Gastrocnemius medialis (tissue), 4 donors: ENCODE results near the gene RPS6KA4. TPM values are rescaled to one million over a fixed set of nuclear protein-coding genes. Genes with fewer than 3 reads are reported as not detected.

Experiments
- ATAC-seq, 2 donors: fragments of 150-250 bp; one replicate each; pipeline ENCODE4 v1.9.1; 2016
- DNase-seq, 2 donors: peaks; one replicate each; pipeline ENCODE4 v3.0.0-alpha.2; 2019
- H3K27ac ChIP-seq, 4 donors: fragments of 200-600 bp; sonication (generic); 1 replicate in 1 of 4; 2 replicates in 3 of 4; pipeline ENCODE4 v1.5.1; 2016 to 2018; ENCODE audit warnings: mild to moderate bottlenecking in 2 of 4, moderate library complexity in 1 of 4
- H3K27me3 ChIP-seq, 3 donors: fragments of 200-600 bp; sonication (generic) in 2 of 3; 1 replicate in 1 of 3; 2 replicates in 2 of 3; pipeline versions ENCODE4 v1.5.1 to v1.6.0; 2016 to 2019; ENCODE audit warnings: mild to moderate bottlenecking in 1 of 3, moderate library complexity in 1 of 3
- H3K36me3 ChIP-seq, 2 donors: fragments of 200-600 bp; sonication (generic) in 1 of 2; one replicate each; pipeline ENCODE4 v1.5.1; 2017 to 2018
- H3K4me1 ChIP-seq, 2 donors: fragments of 200-600 bp; sonication (generic) in 1 of 2; one replicate each; pipeline ENCODE4 v1.5.1; 2016 to 2017; ENCODE audit warnings: mild to moderate bottlenecking in 2 of 2
- H3K4me3 ChIP-seq, 4 donors: fragments of 200-600 bp; sonication (generic) in 3 of 4; 1 replicate in 1 of 4; 2 replicates in 3 of 4; pipeline ENCODE4 v1.5.1; 2016 to 2019; ENCODE audit warnings: mild to moderate bottlenecking in 2 of 4
- H3K9me3 ChIP-seq, 3 donors: fragments of 200-600 bp; sonication (generic) in 2 of 3; 1 replicate in 1 of 3; 2 replicates in 2 of 3; pipeline ENCODE4 v1.5.1; 2016 to 2019
- POLR2A ChIP-seq, 2 donors: fragments of 450-650 bp; IDR thresholded peaks; one replicate each; pipeline ENCODE4 v1.6.1; 2017; ENCODE audit warnings: antibody characterized with exemption in 2 of 2, mild to moderate bottlenecking in 2 of 2, moderate library complexity in 2 of 2
- in situ Hi-C, 4 donors: fragments of 200-750 bp; cut with MboI; loops; one replicate each; pipeline versions ENCODE4 v1.15.0 to v1.8.0; 2017; ENCODE audit warnings: low sequenced_read_pairs in 4 of 4
- intact Hi-C: fragments of 100-400 bp; cut with DNase I; formaldehyde crosslinking; loops from one replicate; pipeline ENCODE4 v1.15.1; 2023; ENCODE audit warnings: low total_unique reads
- total RNA-seq, 4 donors: library from RNA; depleted of rRNA; stranded (reverse); fragments of >200 nt; gene quantifications; one replicate each; pipeline versions ENCODE4 v1.1.0 to v1.2.3, GENCODE V29; 2016
- TF ChIP-seq, protein P1 (sequence below), 5 experiments: fragments of 450-650 bp in 3 of 5; fragments of 200-600 bp in 2 of 5; sonication (generic) in 2 of 5; IDR thresholded peaks in 4 of 5; conservative IDR thresholded peaks in 1 of 5; 1 replicate in 4 of 5; 2 replicates in 1 of 5; pipeline ENCODE4 v1.5.1; 2016 to 2019; ENCODE audit warnings: antibody characterized with exemption in 5 of 5, mild to moderate bottlenecking in 3 of 5, moderate library complexity in 3 of 5

The RPS6KA4 gene
- total RNA-seq, 4 donors from 2014 or later, result 16.6 to 27.0 (median 17.2) TPM

DNA sequence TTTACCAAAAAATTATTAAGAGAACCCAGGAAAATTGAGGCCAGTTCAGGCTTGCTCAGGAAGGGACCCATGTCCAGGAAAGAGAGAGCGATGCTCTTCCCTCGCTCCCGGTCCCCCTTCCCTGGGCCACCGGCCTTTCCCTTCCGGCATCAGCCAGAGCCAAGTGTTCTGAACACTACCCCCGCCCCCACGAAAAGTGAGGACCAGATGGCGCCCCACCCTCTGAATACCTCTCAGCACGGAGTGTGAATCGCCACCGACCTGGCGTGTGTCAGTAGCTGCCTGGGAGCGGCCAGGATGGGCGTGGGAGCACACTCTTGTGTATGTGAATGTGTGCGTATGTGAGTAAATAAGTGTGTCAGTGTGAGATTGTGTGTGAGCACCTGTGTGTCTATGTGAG is 20.2 kb downstream of the RPS6KA4 start:
- no peak overlapping the region for H3K4me3 ChIP-seq
- ATAC-seq (no peak), DNase-seq (no peak)
- intact Hi-C loops, result no loop called here
- H3K4me1 ChIP-seq, result peaks cover 4 to 11% of the 10 kb centered on the region in 2 donors
- no peaks in the 10 kb centered on the region for H3K27me3 ChIP-seq
- no peak for TF ChIP-seq POLR2A (IDR thresholded peaks at IDR 0.05)
- TF ChIP-seq, protein P1, sequence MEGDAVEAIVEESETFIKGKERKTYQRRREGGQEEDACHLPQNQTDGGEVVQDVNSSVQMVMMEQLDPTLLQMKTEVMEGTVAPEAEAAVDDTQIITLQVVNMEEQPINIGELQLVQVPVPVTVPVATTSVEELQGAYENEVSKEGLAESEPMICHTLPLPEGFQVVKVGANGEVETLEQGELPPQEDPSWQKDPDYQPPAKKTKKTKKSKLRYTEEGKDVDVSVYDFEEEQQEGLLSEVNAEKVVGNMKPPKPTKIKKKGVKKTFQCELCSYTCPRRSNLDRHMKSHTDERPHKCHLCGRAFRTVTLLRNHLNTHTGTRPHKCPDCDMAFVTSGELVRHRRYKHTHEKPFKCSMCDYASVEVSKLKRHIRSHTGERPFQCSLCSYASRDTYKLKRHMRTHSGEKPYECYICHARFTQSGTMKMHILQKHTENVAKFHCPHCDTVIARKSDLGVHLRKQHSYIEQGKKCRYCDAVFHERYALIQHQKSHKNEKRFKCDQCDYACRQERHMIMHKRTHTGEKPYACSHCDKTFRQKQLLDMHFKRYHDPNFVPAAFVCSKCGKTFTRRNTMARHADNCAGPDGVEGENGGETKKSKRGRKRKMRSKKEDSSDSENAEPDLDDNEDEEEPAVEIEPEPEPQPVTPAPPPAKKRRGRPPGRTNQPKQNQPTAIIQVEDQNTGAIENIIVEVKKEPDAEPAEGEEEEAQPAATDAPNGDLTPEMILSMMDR (IDR thresholded peaks at IDR 0.05 in 4 of 5, conservative IDR thresholded peaks at IDR 0.05 in 1 of 5), result no peak
- in situ Hi-C loops, result no loop called here
- H3K27ac ChIP-seq, result no peak overlapping the region
- no peaks in the 10 kb centered on the region for H3K9me3 ChIP-seq
- no peaks in the 10 kb centered on the region for H3K36me3 ChIP-seq

DNA sequence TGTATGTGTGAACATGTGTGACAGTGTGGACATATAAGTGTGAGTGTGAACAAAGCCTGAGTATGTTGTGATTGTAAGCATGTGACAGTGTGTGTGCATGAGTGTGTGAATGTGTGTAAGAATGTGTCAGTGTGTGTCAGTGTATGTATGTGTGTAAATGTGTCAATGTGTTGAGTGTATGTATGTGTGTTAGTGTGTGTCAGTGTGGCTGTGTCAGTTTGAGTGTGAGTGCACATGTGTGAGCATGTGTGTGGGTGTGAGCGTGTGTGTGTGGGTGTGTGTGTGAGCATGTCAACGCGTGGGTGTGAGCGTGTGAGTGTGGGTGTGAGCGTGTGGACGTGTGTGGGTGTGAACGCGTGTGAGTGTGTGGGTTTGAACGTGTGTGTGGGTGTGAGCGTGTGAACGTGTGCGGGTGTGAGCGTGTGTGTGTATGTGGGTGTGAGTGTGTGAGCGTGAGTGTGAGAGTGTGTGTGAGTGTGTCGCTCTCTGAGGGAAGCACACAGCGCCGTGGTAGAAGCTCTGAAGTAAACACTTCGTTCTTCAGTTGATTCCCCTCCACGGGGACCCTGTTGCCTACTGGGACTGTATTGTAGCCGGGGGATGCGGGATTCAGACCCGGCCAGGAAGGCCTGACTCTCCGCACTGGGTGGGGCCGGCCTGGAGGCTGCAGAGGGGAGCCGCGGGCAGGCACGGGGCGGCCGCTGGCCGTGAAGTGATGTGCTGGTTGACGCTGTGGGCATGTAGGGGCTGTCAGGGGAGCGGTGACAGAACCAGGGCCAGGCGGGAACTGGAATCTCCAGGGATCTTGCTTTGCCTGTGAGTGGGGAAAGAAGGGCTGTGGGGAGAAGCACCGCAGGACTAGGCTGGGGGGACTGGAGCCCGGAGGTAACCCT is 21.1 kb downstream of the RPS6KA4 start:
- H3K4me1 ChIP-seq, result peaks cover 4 to 11% of the 10 kb centered on the region in 2 donors
- no peak for ATAC-seq
- intact Hi-C loops, result no loop called here

DNA sequence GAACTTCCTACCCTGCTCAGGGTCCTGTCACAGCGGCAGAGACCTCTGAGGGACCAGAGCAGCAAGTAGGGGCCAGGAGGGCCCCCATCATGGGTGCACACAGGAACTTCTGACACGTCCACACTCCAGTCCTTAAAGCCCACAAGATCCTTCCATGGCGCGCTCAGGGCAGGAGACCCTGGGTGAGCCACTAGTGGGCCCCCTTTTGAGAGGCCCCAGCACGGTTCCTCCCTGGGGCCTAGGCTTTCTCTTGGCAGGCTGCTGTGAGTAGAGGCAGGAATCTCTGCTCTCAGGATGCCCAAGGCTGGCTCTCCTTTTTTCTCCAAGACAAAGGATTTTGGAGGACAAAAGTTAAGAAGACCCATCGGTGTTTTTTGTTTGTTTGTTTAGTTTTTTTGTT is 22.4 kb downstream of the RPS6KA4 start:
- H3K27ac ChIP-seq, result no peak overlapping the region
- H3K4me3 ChIP-seq, result no peak overlapping the region
- H3K4me1 ChIP-seq, result peaks cover 4 to 11% of the 10 kb centered on the region in 2 donors
- intact Hi-C loops (no loop called here), in situ Hi-C loops (no loop called here)
- no peaks in the 10 kb centered on the region for H3K9me3 ChIP-seq
- DNase-seq (no peak), ATAC-seq (no peak)
- H3K27me3 ChIP-seq, result no peaks in the 10 kb centered on the region
- TF ChIP-seq POLR2A (IDR thresholded peaks at IDR 0.05), result no peak
- TF ChIP-seq, protein P1 (IDR thresholded peaks at IDR 0.05 in 4 of 5, conservative IDR thresholded peaks at IDR 0.05 in 1 of 5), result no peak
- H3K36me3 ChIP-seq, result no peaks in the 10 kb centered on the region

More for the DNA sequence above, 21.1 kb downstream of the RPS6KA4 start:
- in situ Hi-C loops, result no loop called here
- Histone ChIP-seq H3K27ac (no peak overlapping the region), H3K36me3 (no peaks in the 10 kb centered on the region), H3K4me3 (no peak overlapping the region), H3K27me3 (no peaks in the 10 kb centered on the region), H3K9me3 (no peaks in the 10 kb centered on the region)
- DNase-seq, result no peak
- TF ChIP-seq, protein P1 (IDR thresholded peaks at IDR 0.05 in 4 of 5, conservative IDR thresholded peaks at IDR 0.05 in 1 of 5), result no peak
- TF ChIP-seq POLR2A (IDR thresholded peaks at IDR 0.05), result no peak

DNA sequence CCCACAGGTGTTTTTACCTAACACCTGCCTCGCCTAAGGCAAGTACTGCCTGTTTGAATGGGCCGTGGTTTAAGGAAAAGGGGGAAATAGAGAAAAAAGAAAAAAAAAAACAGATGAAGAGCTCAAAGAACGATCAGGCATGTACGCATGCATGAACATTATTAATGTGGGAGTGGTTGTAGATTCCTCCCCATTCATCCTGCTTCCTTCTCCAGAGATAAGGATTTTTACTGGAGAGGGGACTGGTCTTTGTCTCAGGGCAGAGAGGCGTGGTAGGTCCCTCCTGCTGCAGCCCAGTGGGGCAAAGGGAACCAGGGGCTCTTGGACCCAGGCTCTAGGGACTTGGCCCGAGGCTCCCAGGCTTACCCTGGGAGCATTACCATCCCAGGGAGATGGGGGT is 23.1 kb downstream of the RPS6KA4 start:
- no peak for ATAC-seq
- intact Hi-C loops (no loop called here), in situ Hi-C loops (no loop called here)
- no peak for DNase-seq
- Histone ChIP-seq H3K36me3 (no peaks in the 10 kb centered on the region), H3K27ac (no peak overlapping the region), H3K4me1 (peaks cover 4 to 11% of the 10 kb centered on the region in 2 donors), H3K4me3 (no peak overlapping the region), H3K9me3 (no peaks in the 10 kb centered on the region), H3K27me3 (no peaks in the 10 kb centered on the region)
- TF ChIP-seq, protein P1 (IDR thresholded peaks at IDR 0.05 in 4 of 5, conservative IDR thresholded peaks at IDR 0.05 in 1 of 5), result no peak
- TF ChIP-seq POLR2A (IDR thresholded peaks at IDR 0.05), result no peak
